ENCODE measurements around the gene LRCH1. TPM values are rescaled to one million over a fixed set of nuclear protein-coding genes. Genes with fewer than 3 reads are reported as not detected.

LRCH1 gene
- total RNA-seq, 4 donors from 2014 or later = 54.3 to 72.2 (median 57.4) TPM

- no peak for ATAC-seq
- Histone ChIP-seq H3K4me1 (peaks cover 28 to 93% (median 29%) of the 10 kb centered on the region in 3 donors), H3K4me3 (no peak overlapping the region), H3K9me3 (no peaks in the 10 kb centered on the region), H3K27me3 (no peaks in the 10 kb centered on the region), H3K27ac (no peak overlapping the region), H3K36me3 (no peaks in the 10 kb centered on the region)
- TF ChIP-seq POLR2AphosphoS5 (IDR thresholded peaks at IDR 0.05) (no peak), EP300 (IDR thresholded peaks at IDR 0.05) (no peak), POLR2A (IDR thresholded peaks at IDR 0.05) (no peak), CTCF (IDR thresholded peaks at IDR 0.05) (no peak)
- 78 to 84% methylated on average over 5 to 6 of the region's 6 CpGs for WGBS, 2 donors (ENCODE audit: low coverage in 1 of 2)
These were observed 106.6 kb downstream of the LRCH1 start for GRCh38 chr13:46659413-46660065.

GRCh38 chr13:46660416-46660815 is 107.4 kb downstream of the LRCH1 start:
- peaks cover 22 to 93% (median 24%) of the 10 kb centered on the region in 3 donors for H3K4me1 ChIP-seq
- H3K27ac ChIP-seq = no peak overlapping the region
- H3K36me3 ChIP-seq = no peaks in the 10 kb centered on the region
- WGBS, 2 donors (ENCODE audit: low coverage in 1 of 2) = 84 to 90% methylated on average over 3 of the region's 3 CpGs
- no peaks in the 10 kb centered on the region for H3K27me3 ChIP-seq
- no peaks in the 10 kb centered on the region for H3K9me3 ChIP-seq
- TF ChIP-seq CTCF (IDR thresholded peaks at IDR 0.05) (no peak), POLR2AphosphoS5 (IDR thresholded peaks at IDR 0.05) (no peak), EP300 (IDR thresholded peaks at IDR 0.05) (no peak), POLR2A (IDR thresholded peaks at IDR 0.05) (no peak)
- ATAC-seq = no peak
- no peak overlapping the region for H3K4me3 ChIP-seq

- TF ChIP-seq EP300 (IDR thresholded peaks at IDR 0.05) = no peak
- TF ChIP-seq POLR2AphosphoS5 (IDR thresholded peaks at IDR 0.05) = no peak
- no peak for TF ChIP-seq CTCF (IDR thresholded peaks at IDR 0.05)
- TF ChIP-seq POLR2A (IDR thresholded peaks at IDR 0.05) = no peak
- Histone ChIP-seq H3K4me3 (no peak overlapping the region), H3K27me3 (no peaks in the 10 kb centered on the region), H3K4me1 (peaks cover 24 to 93% (median 25%) of the 10 kb centered on the region in 3 donors), H3K27ac (no peak overlapping the region), H3K36me3 (no peaks in the 10 kb centered on the region), H3K9me3 (no peaks in the 10 kb centered on the region)
- ATAC-seq = no peak
- 78 to 90% methylated on average over 4 of the region's 4 CpGs for whole genome bisulfite sequencing, 2 donors (ENCODE audit: low coverage in 1 of 2)
These were observed 107.9 kb downstream of the LRCH1 start for GRCh38 chr13:46660857-46661256.

- 61 to 66% methylated on average over 2 to 3 of the region's 3 CpGs for WGBS, 2 donors (ENCODE audit: low coverage in 1 of 2)
These were observed 109.7 kb downstream of the LRCH1 start for GRCh38 chr13:46662690-46663089.

More at GRCh38 chr13:46662690-46663089, 109.7 kb downstream of the LRCH1 start:
- TF ChIP-seq POLR2A (IDR thresholded peaks at IDR 0.05) (no peak), EP300 (IDR thresholded peaks at IDR 0.05) (no peak), POLR2AphosphoS5 (IDR thresholded peaks at IDR 0.05) (no peak), CTCF (IDR thresholded peaks at IDR 0.05) (no peak)
- Histone ChIP-seq H3K4me1 (peaks cover 18 to 96% (median 25%) of the 10 kb centered on the region in 3 donors), H3K27ac (no peak overlapping the region), H3K4me3 (no peak overlapping the region), H3K36me3 (no peaks in the 10 kb centered on the region), H3K27me3 (no peaks in the 10 kb centered on the region), H3K9me3 (no peaks in the 10 kb centered on the region)
- no peak for ATAC-seq
